ENCODE data around the gene EYA4.

EYA4 gene

DNA sequence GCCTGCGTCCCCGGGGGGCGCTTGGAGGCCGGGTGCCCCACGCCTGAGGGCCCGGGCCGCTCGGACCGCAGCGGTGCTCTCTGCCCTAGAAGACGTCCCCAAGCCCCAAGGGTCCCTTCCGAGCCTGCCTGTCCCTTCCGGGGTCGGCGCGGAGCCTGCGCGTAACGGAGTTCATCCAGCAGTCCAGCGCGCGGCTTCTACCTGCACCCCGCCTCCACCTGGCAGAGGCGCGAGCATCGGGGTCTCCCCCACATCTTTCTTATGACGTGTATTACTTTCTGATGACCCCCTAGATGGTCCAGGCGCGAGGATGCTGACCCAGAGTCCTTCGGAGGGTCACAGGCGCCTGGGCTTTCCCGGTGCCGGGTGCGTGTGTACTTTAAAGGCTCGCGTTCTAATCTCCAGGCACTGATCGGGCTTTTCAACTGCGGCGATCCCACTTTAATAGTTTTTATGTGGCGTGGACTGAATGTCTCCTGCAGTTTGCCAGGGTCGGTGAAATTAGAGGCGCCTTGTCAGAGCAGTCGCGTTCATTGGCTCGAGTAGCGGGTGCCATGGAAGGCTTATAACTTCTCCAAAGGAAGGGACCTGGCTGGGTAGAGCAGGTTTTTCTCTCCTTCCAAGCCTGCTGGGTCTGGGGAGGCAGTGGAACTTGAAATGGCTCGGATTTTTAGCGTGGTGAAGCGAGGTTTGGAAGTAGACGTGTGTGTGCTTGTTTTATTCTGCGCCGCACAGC lies 912 bp downstream of the EYA4 start:
- DNase-seq (ENCODE audit: low read depth) = no peak
- no peak for TF ChIP-seq CTCF (IDR thresholded peaks at IDR 0.05; ENCODE audit: control insufficient read depth, extremely low read depth, insufficient read depth)
- H3K4me3 ChIP-seq (ENCODE audit: low read depth, low read length) = no peak overlapping the region

DNA sequence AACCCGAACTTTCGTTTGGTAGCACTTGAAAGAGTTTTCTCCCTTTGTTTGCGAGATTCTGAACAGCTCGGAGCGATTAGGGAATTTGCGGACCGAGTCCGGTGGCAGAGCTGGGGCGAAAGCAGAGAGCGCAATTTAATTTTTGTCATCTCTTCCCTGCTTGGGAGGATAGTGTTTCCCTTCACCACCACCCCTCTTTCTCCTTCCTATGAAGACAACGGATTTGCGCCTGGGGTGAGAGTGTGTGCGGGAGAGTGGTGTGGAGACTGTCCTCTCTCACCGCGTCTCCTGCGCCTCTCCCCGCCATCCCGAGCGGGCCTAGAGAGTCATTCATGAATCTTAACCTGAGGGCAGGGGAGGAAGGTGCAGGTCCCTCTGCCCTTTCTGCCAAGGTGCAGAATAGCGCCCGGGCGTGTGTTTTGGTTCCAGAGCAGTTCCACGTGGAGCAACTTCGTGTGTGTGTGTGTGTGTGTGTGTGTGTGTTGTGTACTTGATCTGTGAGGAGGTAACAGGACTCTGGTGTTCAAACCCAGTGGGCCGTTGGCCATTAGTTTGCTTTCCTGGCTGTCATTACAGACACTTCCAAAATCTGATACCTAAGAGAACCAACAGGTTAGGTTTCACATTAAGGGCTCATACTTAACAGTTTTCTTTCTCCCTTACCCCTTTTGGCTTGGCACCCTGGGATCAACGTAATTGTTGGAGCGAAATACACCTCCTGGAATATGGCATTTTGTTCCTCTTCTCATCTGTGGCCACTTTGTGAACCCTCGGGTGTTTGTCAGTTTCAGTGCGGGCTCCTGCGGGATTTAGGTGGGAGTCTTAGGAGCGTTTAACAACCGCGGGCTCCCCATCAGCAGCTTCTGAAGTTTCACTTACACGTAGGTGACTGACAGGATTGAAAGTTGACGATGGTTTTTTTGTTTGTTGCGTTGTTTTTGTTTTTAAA lies 1.8 kb downstream of the EYA4 start:
- TF ChIP-seq CTCF (IDR thresholded peaks at IDR 0.05; ENCODE audit: control insufficient read depth, extremely low read depth, insufficient read depth) = no peak
- no peak overlapping the region for H3K4me3 ChIP-seq (ENCODE audit: low read depth, low read length)
- no peak for DNase-seq (ENCODE audit: low read depth)

DNA sequence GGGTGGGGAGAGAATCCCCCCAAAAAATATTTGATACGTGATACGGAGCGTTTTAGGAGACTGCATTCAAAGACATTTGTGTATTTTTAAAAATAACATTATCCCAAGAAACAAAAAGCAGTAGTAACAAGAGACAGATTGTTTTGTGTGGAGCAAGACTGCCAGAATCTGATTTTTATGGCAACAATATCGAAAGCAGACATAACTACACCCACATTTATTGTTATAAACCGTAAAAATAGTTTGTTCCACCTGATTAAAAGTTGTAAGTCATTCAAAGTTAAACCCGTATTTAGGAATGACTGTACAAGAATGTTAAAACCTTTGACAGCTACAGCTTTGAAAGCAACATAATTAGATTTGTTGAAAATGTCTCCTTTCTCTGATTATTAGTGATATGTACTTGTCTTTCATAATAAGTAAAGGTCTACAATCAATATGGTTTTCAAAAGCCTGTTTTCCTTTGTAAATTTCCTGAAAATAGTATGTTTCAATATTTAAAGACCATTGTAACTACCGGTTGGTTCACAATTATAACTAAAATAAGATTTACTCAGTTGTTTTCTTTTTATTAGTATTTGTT lies 2.7 kb downstream of the EYA4 start:
- H3K4me3 ChIP-seq (ENCODE audit: low read depth, low read length) = no peak overlapping the region
- no peak for DNase-seq (ENCODE audit: low read depth)

GRCh38 chr6:133244519-133244918 lies 3.4 kb downstream of the EYA4 start:
- TF ChIP-seq CTCF (IDR thresholded peaks at IDR 0.05; ENCODE audit: control insufficient read depth, extremely low read depth, insufficient read depth) = no peak
- no peak overlapping the region for H3K4me3 ChIP-seq (ENCODE audit: low read depth, low read length)
- no peak for DNase-seq (ENCODE audit: low read depth)

More for the DNA sequence above, 2.7 kb downstream of the EYA4 start:
- TF ChIP-seq CTCF (IDR thresholded peaks at IDR 0.05; ENCODE audit: control insufficient read depth, extremely low read depth, insufficient read depth) = no peak

- H3K4me3 ChIP-seq (ENCODE audit: low read depth, low read length) = no peak overlapping the region
- TF ChIP-seq CTCF (IDR thresholded peaks at IDR 0.05; ENCODE audit: control insufficient read depth, extremely low read depth, insufficient read depth) = no peak
- DNase-seq (ENCODE audit: low read depth) = no peak
These were observed 3.9 kb downstream of the EYA4 start for GRCh38 chr6:133245007-133245406.

DNA sequence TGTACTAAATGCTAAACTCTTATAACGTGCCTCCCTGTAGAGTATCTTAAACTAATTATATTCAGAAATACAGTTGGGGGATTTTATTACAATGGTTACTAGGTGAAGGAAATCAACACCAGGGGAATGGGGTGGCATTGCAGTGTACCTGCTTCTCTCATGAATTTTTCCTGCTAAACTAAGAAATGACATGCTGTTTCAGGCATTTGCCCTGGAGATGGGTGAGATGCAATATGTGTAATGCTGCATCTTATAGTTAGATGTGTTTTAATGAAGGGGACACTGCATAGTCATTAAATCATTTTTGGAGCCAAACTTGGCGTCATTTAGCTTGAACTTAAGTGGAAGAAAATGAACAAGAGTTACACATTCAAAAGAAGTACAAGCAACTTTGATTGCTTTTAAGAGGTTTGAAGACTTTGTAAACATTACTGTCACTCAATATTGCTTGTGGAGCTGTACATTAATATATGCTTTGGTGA lies 4.3 kb downstream of the EYA4 start:
- no peak for DNase-seq (ENCODE audit: low read depth)
- no peak overlapping the region for H3K4me3 ChIP-seq (ENCODE audit: low read depth, low read length)
- TF ChIP-seq CTCF (IDR thresholded peaks at IDR 0.05; ENCODE audit: control insufficient read depth, extremely low read depth, insufficient read depth) = no peak

Data from LNCaP clone FGC (cell line).